ENCODE data around the gene SPN.
"Not testable (repeated sequence)": the region's sequence is repeated elsewhere in the genome, so short reads cannot be mapped to it uniquely, and the experiment has no call there.

Gene SPN

DNA sequence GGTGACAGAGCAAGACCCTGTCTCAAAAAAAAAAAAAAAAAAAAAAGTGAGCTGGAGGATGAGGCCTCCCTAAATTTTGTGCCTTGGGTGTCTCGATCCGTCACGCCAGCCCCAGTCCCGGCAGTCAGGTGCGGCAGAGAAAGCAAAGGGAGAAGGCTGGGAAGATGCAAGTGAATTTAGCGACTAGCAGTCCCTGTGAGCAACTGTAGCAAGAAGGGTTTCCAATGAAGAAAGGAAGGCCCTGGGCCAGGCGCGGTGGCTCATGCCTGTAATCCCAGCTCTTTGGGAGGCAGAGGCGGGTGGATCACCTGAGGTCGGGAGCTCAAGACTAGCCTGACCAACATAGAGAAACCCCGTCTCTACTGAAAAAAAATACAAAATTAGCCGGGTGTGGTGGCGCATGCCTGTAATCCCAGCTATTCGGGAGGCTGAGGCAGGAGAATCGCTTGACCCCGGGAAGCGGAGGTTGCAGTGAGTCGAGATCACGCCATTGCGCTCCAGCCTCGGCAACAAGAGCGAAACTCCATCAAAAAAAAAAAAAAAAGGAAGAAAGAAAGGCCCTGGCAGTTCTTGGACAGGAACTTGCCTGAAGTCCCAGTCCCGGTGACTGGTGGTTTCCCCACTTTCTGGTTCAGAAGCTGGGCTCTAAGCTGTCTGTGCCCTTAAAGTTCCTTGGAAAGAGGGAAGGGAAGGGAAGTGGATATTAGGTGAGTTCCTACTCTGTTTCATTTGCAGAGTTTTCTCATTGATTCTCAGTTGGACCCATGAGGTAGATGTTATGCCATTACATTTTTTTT is 14.1 kb downstream of the SPN start:
- DNase-seq (ENCODE audit: low read depth): no peak

DNA sequence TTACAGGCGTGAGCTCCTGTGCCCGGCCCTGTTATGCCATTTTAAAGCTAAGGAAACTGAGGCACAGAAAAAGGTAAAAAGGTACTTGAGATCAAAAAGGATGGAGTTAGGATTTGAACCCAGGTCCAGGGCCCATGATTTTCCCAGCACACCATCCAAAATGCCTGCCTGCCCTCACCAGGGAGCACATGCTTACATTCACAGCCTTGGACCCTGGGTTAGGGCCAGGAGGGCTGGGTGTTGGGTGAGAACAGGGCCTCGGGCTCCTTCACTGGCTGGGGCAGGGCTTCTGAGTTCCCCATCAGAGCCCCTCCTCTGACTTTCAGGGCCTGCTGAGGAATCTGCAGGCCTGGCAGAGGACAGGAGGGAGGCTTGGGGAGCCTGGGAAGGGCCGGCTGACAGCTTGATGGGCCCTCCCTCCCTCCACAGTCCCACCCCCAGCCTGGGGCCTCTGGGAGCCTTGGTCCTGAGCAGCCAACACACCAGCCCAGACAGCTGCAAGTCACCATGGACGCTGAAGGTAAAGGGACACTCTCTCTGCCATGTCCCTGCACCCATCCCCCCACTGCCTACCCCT is 15.7 kb downstream of the SPN start, which contains the start of gene QPRT:
Gene QPRT (plus strand): TSS at position 490 of the 577 bp plus-strand sequence. CDS start 18 bp downstream, at position 508.
- DNase-seq (ENCODE audit: low read depth): no peak

DNA sequence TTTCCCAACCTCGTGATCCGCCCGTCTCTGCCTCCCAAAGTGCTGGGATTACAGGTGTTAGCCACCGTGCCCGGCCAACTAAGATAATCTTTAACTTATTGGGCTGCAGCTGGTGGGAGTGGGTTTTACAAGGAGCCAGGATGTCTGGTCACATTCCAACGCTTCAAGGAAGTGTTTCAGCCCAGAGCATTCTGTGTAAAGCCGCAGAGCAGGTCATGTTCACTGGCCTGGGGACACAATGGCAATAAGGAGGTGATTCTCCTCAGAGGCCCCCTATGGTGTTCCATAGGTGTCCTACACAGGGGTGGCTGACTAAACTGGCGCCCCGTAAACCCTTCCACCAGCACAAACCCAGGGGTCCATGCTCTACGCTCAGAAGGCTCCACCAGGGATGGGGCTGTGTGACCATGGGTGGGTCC is 17.1 kb downstream of the SPN start:
- no peak for DNase-seq (ENCODE audit: low read depth)

- DNase-seq (ENCODE audit: low read depth): no peak
Measured at GRCh38 chr16:29683543-29684090, 20.6 kb downstream of the SPN start.

GRCh38 chr16:29684679-29685078 is 21.6 kb downstream of the SPN start:
- no peak for DNase-seq (ENCODE audit: low read depth)

DNA sequence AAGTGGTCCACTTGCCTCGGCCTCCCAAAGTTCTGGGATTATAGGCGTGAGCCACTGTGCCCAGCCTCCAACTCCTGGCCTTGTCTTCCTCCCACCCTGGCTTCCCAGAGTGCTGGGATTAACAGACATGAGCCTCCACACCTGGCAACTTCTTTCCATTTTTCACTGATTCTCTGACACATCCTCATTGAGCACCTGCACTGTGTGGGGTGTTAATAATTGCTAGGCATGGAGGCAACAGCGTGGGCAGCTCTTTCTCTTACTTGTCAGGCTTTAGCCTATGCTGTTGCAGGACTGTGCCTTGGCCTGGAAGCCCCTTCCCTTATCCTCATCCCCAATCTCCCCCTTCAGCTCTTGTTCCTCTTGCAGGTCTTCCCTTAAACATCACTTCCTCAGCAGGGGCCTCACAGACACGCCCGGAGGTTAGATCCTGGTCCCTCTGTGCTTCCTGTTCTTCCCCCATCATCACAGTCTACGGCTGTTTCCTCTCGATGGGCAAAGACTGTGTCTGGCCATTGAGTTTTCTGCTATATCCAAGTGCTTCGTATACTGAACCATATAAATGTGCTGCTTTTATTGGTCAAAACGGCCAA is 23.8 kb downstream of the SPN start:
- DNase-seq (ENCODE audit: low read depth): no peak

DNA sequence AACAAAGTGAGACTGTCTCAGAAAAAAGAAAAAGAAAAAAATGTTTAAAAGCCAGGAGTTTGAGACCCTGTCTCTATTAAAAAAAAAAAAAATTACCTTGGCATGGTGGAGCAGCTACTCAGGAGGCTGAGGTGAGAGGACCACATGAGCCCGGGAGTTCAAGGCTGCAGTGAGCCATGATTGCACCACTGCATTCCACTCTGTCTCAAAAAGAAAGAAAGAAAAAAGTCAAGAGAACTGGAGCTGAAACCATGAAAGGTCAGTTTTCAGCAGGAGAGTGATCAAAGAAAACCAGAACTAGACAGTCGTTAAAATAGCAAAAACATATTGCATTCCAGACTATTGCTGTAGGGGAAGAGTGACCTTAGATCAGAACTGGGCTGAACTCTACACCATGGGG is 24.7 kb downstream of the SPN start:
- no peak for DNase-seq (ENCODE audit: low read depth)

- DNase-seq (ENCODE audit: low read depth): no peak
Measured at GRCh38 chr16:29688172-29688571, 25.1 kb downstream of the SPN start.

GRCh38 chr16:29689490-29690351 is 26.7 kb downstream of the SPN start:
- DNase-seq (ENCODE audit: low read depth): not testable (repeated sequence)

DNA sequence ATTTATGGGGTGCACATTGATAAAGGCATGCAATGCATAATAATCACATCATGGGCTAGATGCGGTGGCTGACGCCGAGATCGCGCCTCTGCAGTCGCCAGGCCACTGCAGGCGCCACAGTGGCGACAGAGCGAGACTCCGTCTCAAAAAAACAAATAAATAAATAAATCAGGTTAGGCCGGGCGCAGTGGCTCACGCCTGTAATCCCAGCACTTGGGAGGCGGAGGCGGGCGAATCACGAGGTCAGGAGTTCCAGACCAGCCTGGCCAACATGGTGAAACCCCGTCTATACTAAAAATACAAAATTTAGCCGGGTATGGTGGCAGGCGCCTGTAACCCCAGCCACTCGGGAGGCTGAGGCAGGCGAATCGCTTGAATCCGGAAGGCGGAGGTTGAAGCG is 29.6 kb downstream of the SPN start:
- DNase-seq (ENCODE audit: low read depth): not testable (repeated sequence)

DNA sequence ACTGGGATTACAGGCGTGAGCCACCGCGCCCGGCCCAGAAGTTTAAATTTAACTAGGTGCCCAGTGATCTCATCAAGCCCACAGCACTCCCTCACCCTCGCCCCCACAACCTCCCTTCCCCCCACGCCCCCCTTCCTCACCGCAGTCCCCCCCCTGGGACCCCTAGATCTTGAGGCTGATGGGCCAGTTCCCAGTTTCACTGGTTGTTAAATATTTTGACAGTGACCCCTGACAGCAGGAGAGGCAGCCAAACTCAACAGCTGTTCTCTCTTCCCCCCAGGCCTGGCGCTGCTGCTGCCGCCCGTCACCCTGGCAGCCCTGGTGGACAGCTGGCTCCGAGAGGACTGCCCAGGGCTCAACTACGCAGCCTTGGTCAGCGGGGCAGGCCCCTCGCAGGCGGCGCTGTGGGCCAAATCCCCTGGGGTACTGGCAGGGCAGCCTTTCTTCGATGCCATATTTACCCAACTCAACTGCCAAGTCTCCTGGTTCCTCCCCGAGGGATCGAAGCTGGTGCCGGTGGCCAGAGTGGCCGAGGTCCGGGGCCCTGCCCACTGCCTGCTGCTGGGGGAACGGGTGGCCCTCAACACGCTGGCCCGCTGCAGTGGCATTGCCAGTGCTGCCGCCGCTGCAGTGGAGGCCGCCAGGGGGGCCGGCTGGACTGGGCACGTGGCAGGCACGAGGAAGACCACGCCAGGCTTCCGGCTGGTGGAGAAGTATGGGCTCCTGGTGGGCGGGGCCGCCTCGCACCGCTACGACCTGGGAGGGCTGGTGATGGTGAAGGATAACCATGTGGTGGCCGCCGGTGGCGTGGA is 31.5 kb downstream of the SPN start:
- DNase-seq (ENCODE audit: low read depth): no peak

DNA sequence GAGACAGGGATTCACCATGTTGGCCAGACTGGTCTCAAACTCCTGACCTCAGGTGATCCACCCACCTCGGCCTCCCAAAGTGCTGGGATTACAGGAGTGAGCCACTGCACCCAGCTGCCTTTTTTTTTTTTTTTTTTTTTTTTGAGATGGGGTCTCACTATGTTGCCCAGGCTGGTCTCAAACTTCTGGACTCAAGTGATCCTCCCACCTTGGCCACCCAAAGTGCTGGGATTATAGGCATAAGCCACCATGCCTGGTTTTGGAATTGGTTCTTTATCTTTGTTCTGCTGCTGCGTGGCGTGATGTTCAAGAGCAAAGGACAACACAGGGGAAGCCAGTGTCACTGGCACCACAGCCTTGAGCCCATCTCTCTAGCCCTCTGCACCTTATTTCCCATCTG is 32.6 kb downstream of the SPN start:
- not testable (repeated sequence) for DNase-seq (ENCODE audit: low read depth)

DNA sequence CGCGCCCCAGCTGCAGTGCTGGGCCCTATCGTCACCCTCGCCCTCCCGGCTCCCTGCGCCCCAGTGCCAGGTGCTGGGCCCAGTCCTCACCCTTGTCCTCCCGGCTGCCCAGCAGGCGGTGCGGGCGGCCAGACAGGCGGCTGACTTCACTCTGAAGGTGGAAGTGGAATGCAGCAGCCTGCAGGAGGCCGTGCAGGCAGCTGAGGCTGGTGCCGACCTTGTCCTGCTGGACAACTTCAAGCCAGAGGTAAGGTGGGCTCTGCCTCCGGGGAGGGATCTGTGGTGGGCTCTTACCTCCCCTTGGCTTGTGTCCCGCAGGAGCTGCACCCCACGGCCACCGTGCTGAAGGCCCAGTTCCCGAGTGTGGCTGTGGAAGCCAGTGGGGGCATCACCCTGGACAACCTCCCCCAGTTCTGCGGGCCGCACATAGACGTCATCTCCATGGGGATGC is 33.9 kb downstream of the SPN start:
- no peak for DNase-seq (ENCODE audit: low read depth)

DNA sequence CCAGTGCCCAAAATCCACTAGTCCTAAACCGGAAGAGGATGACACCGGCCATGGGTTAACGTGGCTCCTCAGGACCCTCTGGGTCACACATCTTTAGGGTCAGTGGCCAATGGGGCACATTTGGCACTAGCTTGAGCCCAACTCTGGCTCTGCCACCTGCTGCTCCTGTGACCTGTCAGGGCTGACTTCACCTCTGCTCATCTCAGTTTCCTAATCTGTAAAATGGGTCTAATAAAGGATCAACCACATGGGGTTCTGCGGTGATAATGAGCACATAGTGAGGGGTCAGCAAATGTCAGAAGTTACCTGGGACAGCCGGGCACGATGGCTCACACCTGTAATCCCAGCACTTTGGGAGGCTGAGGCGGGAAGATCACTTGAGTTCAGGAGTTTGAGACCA is 34.3 kb downstream of the SPN start:
- no peak for DNase-seq (ENCODE audit: low read depth)

DNA sequence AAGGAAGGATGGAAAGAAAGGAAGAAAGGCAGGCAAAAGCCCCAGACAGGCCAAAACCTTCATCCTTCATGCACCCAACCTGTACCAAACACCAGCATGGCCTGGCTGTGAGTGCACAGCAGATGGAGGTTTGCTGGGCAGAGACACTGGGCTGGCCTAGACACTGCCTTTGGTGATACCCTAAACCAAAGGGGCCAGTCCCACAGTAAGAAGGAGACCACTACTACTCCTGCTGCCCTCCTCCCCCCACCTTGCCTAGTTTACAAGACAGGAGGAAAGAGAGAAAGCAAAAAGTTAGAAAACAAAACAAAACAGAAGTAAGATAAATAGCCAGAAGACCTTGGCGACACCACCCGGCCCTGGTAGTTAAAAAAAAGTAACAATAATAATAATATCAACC is 35.0 kb downstream of the SPN start:
- DNase-seq (ENCODE audit: low read depth): no peak

- DNase-seq (ENCODE audit: low read depth): no peak
Measured at GRCh38 chr16:29698484-29699323, 35.7 kb downstream of the SPN start.

GRCh38 chr16:29699324-29700219 is 36.5 kb downstream of the SPN start:
- no peak for DNase-seq (ENCODE audit: low read depth)

GRCh38 chr16:29700253-29700987 is 37.4 kb downstream of the SPN start:
- peak; percentile 57 for DNase-seq (ENCODE audit: low read depth)

Data from HS-27A (cell line).